D341Med (cell line): ENCODE measurements around the gene TRPM3.

Experiments
- DNase-seq: peaks from one replicate; pipeline ENCODE4 v3.0.0; 2012; ENCODE audit warnings: low spot score

Gene TRPM3

DNA sequence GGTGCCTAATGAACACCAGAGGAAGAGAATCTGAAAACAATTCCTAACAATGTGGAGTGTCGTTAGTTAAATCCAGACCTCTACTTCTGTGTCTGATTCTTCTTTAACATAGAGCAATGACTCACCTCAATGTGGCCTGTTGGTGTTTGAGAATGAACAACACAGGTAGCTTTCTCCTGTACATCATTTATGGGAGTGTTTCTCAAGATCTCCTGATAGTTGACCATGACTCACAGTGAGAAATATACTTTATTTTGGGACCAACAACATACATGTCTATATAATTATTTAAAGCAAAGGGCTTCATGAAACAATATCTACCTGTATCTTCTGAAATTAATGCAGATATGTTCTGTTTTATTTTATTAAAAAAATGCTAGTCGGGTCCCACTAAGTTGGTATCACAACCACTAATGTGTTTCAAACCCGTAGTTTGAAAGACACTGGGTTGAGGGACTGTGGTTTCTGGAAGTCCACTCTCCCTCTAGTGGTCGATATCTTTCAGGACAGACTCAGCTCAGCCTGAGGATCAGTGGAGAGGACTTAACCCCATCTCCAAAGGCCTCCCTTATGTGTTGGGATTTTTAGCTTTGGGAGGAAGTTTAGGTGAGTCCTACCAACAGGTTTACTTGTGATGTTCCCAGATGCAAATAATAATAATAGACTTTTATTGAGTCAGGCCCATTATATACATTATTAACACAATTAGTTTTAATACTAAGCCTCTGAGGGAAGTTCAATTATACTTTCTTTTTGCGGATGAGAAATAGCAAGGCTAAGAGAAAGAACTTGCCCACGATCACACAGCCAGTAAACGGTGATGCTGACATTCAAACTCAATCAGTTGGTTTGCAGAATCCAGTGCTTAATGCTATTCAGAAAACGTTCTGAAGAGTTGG lies 636.9 kb downstream of the TRPM3 start:
- peak; percentile 74 for DNase-seq

DNA sequence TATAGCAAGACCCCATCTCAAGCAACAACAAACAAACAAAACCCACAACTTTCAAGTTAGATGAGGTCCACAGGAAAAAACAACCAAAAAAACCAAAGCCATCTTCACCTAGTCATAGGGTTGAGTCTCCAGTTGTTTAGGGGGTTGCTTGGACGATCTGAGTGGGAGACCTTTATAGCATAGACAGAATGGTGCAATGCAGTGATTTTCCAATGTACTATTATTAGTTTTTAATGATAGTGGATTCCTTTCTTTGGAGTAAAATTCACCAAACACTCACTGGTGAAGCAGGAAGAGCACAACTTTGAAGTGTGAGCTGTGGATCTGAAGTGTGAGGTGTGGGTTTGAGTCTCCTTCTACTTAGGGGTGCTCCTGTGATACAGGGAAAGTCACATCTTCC lies 640.0 kb downstream of the TRPM3 start:
- DNase-seq: no peak

DNA sequence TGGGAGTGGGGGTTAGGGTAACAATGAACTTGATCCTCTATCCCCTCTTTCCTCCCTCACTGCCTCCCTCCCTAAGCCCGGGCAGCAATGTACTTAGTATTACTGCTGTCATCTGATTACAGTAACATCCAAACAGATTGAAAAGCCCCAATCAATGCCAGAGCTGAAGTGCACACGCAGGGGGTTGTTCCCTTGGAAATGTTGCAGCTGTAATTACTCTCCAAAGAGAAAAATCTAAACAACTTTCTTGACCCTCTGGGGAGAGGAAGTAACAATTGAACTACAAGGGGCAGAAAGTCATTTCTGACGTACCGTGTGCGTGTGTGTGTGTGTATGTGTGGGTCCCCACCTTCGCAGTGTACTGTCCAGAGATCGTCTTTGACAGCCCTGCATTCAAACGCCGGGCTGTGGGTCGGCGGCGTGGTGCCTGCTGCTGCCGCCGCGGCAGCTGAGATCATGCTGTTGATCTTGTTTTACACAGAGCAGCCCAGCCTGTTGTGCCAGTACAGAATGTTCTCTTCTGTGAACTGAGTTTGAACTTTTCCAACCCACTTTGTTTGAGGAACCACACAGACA lies 640.9 kb downstream of the TRPM3 start:
- peak; percentile 37 for DNase-seq

DNA sequence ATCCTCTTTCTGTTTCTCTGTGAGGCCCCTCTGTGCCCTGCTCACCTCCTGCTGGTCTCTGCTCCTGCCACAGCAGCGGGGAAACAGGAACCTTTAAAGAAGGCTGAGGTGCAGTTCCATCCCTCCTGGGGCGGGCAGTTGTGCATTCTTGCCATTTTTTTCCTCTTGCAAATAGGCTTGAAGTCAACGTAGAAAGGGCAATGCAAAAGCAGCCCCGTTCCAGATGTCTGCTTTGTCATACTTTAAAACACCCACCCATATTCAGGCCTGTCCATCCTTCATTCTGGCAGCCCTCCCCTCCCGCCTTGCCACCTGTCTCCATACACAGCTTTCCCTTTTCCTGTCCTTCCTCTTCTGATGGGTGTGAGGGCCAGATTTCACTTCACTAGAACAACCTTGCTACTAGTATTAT lies 641.5 kb downstream of the TRPM3 start:
- peak; percentile 28 for DNase-seq
